Stimulated activated CD8-positive, alpha-beta memory T cell treated with anti-CD3 and anti-CD28 coated beads, Interleukin-7, amount 100 ng/mL, for 4 hours (primary cell): ENCODE results near the gene VWA5B2.

Source experiments
- DNase-seq, 2 donors: peaks; one replicate each; pipeline ENCODE4 v3.0.0-alpha.2; 2020; ENCODE audit warnings: low read depth in 2 of 2

Gene VWA5B2

DNA sequence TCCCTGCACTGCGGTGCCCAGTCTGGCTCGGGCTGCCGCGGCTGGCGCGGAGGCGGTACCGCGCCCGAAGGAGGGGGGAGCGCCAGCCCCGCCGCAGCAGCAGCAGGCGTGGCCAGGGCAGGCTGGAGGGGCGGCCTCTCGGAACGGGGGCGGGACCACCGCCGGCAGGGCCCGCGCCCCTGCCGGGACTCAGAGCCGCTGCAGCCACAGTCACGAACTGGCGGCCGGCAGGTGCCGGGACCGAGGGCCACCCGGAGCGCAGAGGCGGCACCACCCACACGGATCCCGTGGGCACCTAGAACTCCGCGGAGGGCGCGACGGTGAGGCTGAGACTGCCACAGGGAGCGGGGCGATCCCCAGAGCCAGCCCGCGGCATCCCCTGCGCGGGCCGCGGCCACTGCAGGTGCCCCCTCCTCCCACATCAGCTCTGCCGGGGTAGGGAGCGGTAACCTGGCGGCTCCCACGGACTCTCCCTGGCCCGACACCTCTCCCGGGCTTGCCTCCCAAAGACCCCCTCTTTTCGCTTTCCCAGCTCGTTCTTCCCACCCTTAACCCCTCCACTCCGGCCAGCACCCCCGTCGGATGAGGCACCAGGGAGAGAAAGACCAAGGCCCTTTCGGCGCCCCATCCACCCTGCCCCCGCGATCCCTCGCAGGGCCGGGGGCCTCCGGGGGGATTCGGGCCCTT is at the start of gene VWA5B2:
Gene VWA5B2, plus strand, starts transcription at position 192 of the 687 bp plus-strand sequence. CDS start 944 bp downstream, outside the sequence.
- DNase-seq: peak; percentile 18 to 71

GRCh38 chr3:184180165-184180564 is 49.2 kb upstream of the VWA5B2 start:
- no peak for DNase-seq

DNA sequence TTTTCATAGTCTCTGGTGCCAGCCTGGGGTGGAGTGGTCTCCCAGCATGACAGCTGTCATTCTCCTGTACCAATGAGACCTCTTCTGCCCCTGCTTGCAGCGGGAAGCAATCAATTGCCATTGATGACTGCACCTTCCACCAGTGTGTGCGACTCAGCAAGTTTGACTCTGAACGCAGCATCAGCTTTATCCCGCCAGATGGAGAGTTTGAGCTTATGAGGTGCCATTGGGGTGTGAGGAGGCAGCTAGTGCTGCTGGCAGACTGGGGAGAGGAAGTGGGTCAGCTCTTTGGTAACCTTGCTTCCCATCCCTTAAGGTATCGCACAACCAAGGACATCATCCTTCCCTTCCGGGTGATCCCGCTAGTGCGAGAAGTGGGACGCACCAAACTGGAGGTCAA is 47.8 kb upstream of the VWA5B2 start:
- no peak for DNase-seq

DNA sequence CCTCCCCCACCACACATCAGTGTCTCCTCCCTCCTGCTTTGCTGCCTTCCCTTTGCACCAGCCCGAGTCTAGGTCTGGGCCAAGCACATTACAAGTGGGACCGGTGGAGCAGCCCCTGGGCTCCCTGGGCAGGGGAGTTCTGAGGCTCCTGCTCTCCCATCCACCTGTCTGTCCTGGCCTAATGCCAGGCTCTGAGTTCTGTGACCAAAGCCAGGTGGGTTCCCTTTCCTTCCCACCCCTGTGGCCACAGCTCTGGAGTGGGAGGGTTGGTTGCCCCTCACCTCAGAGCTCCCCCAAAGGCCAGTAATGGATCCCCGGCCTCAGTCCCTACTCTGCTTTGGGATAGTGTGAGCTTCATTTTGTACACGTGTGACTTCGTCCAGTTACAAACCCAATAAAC is 45.7 kb upstream of the VWA5B2 start:
- no peak for DNase-seq

GRCh38 chr3:184184546-184185230 is 44.7 kb upstream of the VWA5B2 start:
- no peak for DNase-seq

GRCh38 chr3:184185461-184186183 is 43.8 kb upstream of the VWA5B2 start:
- peak; percentile 98 to 100 for DNase-seq

- peak in 1 of 2 donors; percentile 5 for DNase-seq
These were observed 43.0 kb upstream of the VWA5B2 start, which contains the start of gene ABCF3 for GRCh38 chr3:184186184-184186901. Gene ABCF3 (plus strand): TSS chr3:184186199. CDS start chr3:184186208, 9 bp downstream.

DNA sequence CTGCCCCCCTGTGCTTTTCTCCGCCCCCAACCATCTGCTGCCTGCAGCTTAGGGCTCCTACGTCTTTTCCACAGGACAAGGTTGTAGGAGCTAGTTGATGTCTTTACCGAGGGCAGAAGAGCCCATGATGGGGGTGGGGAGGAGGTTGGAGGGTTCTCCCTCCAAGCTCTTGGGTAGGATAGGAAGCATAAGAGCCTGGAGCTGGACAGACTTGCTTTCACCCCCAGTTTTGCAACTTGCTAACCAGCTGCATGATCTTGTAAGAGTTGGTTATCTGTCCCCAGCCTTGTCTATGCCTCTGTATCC is 42.5 kb upstream of the VWA5B2 start:
- DNase-seq: no peak

DNA sequence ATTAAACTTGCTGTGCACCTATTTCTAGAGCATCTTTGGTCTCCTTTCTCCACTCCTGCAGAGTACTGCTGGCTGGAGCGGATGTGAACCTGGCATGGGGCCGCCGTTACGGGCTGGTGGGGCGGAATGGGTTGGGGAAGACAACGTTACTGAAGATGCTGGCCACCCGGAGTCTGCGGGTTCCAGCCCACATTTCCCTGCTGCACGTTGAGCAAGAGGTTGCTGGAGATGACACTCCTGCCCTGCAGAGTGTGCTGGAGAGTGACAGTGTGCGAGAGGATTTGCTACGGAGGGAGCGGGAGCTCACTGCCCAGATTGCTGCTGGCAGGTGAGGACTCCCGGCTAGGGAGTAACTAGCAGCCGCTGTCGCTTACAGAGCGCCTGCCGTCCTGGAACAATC is 41.3 kb upstream of the VWA5B2 start:
- DNase-seq: no peak

DNA sequence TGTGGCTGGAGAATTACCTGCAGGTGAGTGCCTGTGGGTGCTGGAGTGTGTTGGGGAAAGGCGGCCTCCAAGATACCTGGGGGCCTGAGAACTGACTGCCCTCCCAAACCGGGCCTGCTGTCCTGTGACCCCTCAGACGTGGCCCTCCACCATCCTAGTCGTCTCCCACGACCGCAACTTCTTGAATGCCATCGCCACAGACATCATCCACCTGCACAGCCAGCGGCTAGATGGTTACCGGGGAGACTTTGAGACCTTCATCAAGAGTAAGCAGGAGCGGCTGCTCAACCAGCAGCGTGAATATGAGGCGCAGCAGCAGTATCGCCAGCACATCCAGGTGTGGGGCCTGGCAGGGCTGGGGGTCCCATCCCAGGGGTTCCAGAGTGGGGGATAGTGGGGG is 40.0 kb upstream of the VWA5B2 start:
- DNase-seq: no peak

GRCh38 chr3:184192889-184193288 is 36.5 kb upstream of the VWA5B2 start:
- DNase-seq: no peak

- no peak for DNase-seq
These were observed 35.3 kb upstream of the VWA5B2 start for GRCh38 chr3:184193991-184194539.

DNA sequence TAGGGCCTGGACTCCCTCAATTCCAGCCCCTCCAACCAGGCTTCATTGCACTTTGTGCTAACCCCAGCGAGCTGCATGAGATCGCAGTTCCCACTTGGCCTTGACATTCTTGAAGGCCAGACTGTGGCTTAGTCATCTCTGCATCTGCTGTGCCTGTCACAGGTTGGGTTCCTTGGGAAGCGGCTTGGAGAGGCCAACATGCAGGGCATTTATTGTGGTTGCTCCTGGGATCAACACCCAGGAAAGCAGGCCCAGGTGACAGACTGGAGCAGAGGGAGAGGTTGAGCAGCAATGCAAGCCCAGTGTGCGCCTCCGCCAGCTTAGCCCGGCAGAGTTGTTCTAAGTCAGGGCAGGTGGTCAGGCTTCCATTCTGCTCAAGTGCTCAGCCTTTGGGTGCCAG is 32.8 kb upstream of the VWA5B2 start:
- no peak for DNase-seq

DNA sequence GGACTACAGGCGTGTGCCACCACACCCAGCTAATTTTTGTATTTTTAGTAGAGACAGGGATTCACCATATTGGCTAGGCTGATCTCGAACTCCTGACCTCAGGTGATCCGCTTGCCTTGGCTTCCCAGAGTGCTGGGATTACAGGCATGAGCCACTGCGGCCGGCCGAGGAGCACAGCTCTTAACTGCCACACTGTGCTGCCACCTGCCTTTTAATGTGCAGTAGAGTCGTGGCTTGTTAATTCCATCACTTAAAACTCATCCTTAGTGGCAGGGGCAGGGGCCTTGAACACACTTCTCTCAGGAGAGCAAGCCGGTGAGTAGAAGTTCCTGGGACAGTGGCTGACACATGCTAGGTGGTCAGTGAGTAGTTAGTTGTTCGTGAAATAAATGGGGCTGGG is 30.9 kb upstream of the VWA5B2 start:
- no peak for DNase-seq

GRCh38 chr3:184200825-184201224 is 28.6 kb upstream of the VWA5B2 start:
- no peak for DNase-seq

GRCh38 chr3:184203526-184203925 is 25.9 kb upstream of the VWA5B2 start:
- no peak for DNase-seq

- no peak for DNase-seq
These were observed 20.1 kb upstream of the VWA5B2 start for GRCh38 chr3:184209146-184209923.

DNA sequence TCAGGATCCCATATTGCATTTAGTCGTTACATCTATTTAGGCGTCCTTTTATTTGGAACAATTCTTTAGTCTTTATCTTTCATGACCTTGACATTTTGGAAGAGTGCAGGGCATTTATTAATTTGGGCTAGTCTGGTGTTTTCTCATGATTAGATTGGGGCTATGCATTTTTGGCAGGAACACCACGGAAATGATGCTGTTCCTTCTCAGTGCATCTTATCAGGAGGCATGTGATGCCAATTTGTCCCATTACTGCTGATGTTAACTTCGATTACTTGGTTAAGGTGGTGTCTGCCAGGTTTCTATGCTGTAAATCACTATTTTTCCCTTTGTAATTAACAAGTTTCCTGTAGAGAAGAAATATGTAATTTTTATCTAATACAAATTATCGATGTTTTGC is 18.1 kb upstream of the VWA5B2 start:
- DNase-seq: no peak

DNA sequence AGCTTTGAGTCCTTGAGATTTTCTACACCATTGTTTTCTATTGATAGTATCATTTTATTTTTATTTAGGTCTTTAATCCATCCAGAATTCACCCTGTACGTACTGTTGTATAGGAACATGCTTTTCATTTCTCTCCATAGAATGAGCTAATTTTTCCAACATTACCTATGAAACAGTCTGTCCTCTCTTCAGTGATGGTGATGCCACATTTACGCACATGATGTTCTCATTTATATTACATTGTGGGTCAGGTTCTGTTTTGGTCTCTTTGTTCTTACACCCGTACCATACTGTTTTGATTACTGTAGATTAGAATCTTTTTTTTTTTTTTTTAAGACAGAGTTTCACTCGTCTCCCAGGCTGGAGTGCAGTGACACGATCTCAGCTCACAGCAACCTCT is 17.7 kb upstream of the VWA5B2 start:
- no peak for DNase-seq

DNA sequence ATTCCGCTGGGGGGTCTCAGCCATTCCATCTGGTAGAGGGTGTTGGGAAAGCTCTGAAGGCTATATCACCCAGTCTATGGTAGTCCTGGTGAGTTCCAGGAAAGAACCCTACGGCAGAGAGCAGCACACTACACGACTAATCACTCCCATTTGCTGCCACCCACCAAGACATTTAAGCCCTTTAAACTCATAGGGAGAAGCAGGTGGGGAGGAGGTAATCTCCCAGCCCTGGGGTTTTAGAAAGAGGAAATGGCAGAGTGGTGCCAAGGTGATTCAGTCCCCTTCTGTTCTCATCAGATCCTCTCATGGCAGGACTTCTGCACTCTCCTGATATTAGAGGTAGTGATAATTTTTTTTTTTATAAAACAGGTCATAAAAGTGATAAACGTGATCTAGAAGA is 10.6 kb upstream of the VWA5B2 start:
- DNase-seq: no peak

DNA sequence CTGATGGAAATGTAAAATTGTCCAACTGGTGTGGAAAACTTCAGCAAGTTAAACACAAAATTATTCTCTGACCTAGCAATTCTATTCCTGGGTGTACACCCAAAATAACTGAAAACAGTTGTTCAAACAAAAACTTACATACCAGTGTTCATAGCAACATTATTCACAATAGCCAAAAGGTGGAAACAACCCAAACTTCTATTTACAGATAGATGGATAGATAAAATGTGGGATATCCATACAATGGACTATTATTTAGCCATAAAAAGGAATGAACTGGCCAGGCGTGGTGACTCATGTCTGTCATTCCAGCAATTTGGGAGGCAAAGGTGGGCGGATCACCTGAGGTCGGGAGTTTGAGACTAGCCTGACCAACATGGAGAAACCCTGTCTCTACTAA is 6.9 kb upstream of the VWA5B2 start:
- no peak for DNase-seq
